GM23338 (cell line): ENCODE results near the gene EXOSC3. TPM values are rescaled to one million over a fixed set of nuclear protein-coding genes. Genes with fewer than 3 reads are reported as not detected.

Experiments
- ATAC-seq: fragments of 200-7000 bp; cut with Tn5 transposase; 3 replicates; pipeline ENCODE4 v1.9.1; 2020
- DNase-seq: peaks from one replicate; pipeline ENCODE4 v3.0.0-alpha.2; 2015; ENCODE audit warnings: low spot score
- H2AFZ ChIP-seq: fragments of 200-600 bp; sonication (generic); 2 replicates; pipeline ENCODE4 v1.8.0; 2016; ENCODE audit warnings: antibody characterized with exemption, mild to moderate bottlenecking, moderate library complexity
- H3F3A ChIP-seq: fragments of 200-600 bp; sonication (generic); replicated peaks from 2 replicates; pipeline ENCODE4 v1.8.0; 2017; ENCODE audit warnings: antibody characterized with exemption, mixed run types, low read depth
- H3K27ac ChIP-seq: fragments of 200-600 bp; sonication (generic); 2 replicates; pipeline ENCODE4 v1.6.1; 2016; ENCODE audit warnings: low read depth
- H3K27me3 ChIP-seq: fragments of 200-600 bp; sonication (generic); 2 replicates; pipeline ENCODE4 v1.8.0; 2016; ENCODE audit warnings: mild to moderate bottlenecking, mixed run types, moderate library complexity; ENCODE audit not compliant: insufficient read depth
- H3K36me3 ChIP-seq: fragments of 200-600 bp; sonication (generic); 2 replicates; pipeline ENCODE4 v1.8.0; 2016; ENCODE audit warnings: mild to moderate bottlenecking; ENCODE audit not compliant: insufficient read depth
- H3K4me1 ChIP-seq: fragments of 200-600 bp; sonication (generic); 2 replicates; pipeline ENCODE4 v1.8.0; 2016; ENCODE audit warnings: mild to moderate bottlenecking, moderate library complexity; ENCODE audit not compliant: insufficient read depth
- H3K4me2 ChIP-seq: fragments of 200-600 bp; sonication (generic); 2 replicates; pipeline ENCODE4 v1.7.1; 2017; ENCODE audit warnings: mixed run types
- H3K4me3 ChIP-seq: fragments of 200-600 bp; sonication (generic); 2 replicates; pipeline ENCODE4 v1.6.1; 2016; ENCODE audit warnings: mixed run types
- H3K79me2 ChIP-seq: fragments of 200-600 bp; sonication (generic); replicated peaks from 2 replicates; pipeline ENCODE4 v1.8.0; 2017; ENCODE audit warnings: mild to moderate bottlenecking; ENCODE audit not compliant: insufficient read depth
- H3K9me2 ChIP-seq: fragments of 200-600 bp; sonication (generic); 2 replicates; pipeline ENCODE4 v1.8.0; 2017; ENCODE audit not compliant: insufficient read depth
- H4K20me1 ChIP-seq: fragments of 200-600 bp; sonication (generic); replicated peaks from 2 replicates; pipeline ENCODE4 v1.8.0; 2017; ENCODE audit warnings: mild to moderate bottlenecking; ENCODE audit not compliant: insufficient read depth
- H3K27ac Mint-ChIP-seq: 2 replicates; pipeline ENCODE4 v1.8.0; 2020; ENCODE audit warnings: inconsistent platforms, mild to moderate bottlenecking, moderate library complexity, mixed read lengths
- H3K27me3 Mint-ChIP-seq: 3 replicates; pipeline ENCODE4 v1.8.0; 2022; ENCODE audit warnings: low read depth, mild to moderate bottlenecking, moderate library complexity, mixed read lengths, inconsistent platforms; ENCODE audit not compliant: insufficient read depth, poor library complexity
- H3K36me3 Mint-ChIP-seq: 3 replicates; pipeline ENCODE4 v1.8.0; 2021; ENCODE audit warnings: low read depth, mild to moderate bottlenecking, inconsistent platforms, moderate library complexity, mixed read lengths
- H3K4me1 Mint-ChIP-seq: 3 replicates; pipeline ENCODE4 v1.8.0; 2020; ENCODE audit warnings: mild to moderate bottlenecking, inconsistent platforms, mixed read lengths
- H3K4me3 Mint-ChIP-seq: 3 replicates; pipeline ENCODE4 v1.8.0; 2021; ENCODE audit warnings: moderate library complexity, mild to moderate bottlenecking, inconsistent platforms, mixed read lengths
- H3K9me3 Mint-ChIP-seq: 3 replicates; pipeline ENCODE4 v1.8.0; 2020; ENCODE audit warnings: moderate library complexity, mild to moderate bottlenecking, inconsistent platforms, mixed read lengths
- CREB1 ChIP-seq: fragments of 250-450 bp; sonication (Bioruptor Pico); IDR thresholded peaks from 2 replicates; pipeline ENCODE4 v1.5.0; 2020; ENCODE audit warnings: low read depth, mild to moderate bottlenecking, moderate library complexity
- ETS1 ChIP-seq: IDR thresholded peaks from 2 replicates; pipeline ENCODE4 v1.6.1; 2016; ENCODE audit warnings: antibody characterized with exemption
- EZH2phosphoT487 ChIP-seq: fragments of 200-600 bp; sonication (generic); IDR thresholded peaks from one replicate; pipeline ENCODE4 v1.8.1; 2018; ENCODE audit warnings: antibody characterized with exemption; ENCODE audit not compliant: unreplicated experiment
- POLR2AphosphoS5 ChIP-seq: IDR thresholded peaks from 2 replicates; pipeline ENCODE4 v1.6.1; 2016; ENCODE audit warnings: antibody characterized with exemption, low read depth
- REST ChIP-seq: IDR thresholded peaks from one replicate; pipeline ENCODE4 v1.6.1; 2018; ENCODE audit warnings: antibody characterized with exemption; ENCODE audit not compliant: unreplicated experiment
- ZNF114 ChIP-seq: fragments of 250-450 bp; sonication (Bioruptor Pico); IDR thresholded peaks from 2 replicates; pipeline ENCODE4 v1.5.0; 2020; ENCODE audit warnings: mild to moderate bottlenecking, moderate library complexity
- ZNF462 ChIP-seq: fragments of 250-450 bp; sonication (Bioruptor Pico); IDR thresholded peaks from 2 replicates; pipeline ENCODE4 v1.5.0; 2020; ENCODE audit warnings: mild to moderate bottlenecking, moderate library complexity
- polyA plus RNA-seq: library from polyadenylated mRNA; unstranded; fragments of >200 nt; fragmentation: Nextera tagmentation; extraction: Ambion mirVana; gene quantifications from 2 replicates; pipeline ENCODE4 v1.2.1, GENCODE V29; 2016
- total RNA-seq: library from RNA; depleted of rRNA; stranded (reverse); fragments of >200 nt; shearing (Covaris generic); gene quantifications from 2 replicates; pipeline ENCODE4 v1.2.3, GENCODE V29; 2014

Gene EXOSC3
- total and polyA plus RNA-seq, 2 experiments from 2014 or later = 62.3 to 149 TPM

GRCh38 chr9:37788332-37788731, 3.5 kb upstream of the EXOSC3 start:
- H3K4me3 ChIP-seq = no peak overlapping the region
- H3K9me2 ChIP-seq = no peaks in the 10 kb centered on the region
- H3F3A ChIP-seq = 0 out of 2 replicates have a peak, but pooled peaks cover 4% of the 10 kb centered on the region
- no peak for ATAC-seq
- DNase-seq = no peak
- H3K27me3 ChIP-seq = 0 out of 2 replicates have a peak, but pooled peaks cover 4% of the 10 kb centered on the region
- H3K4me2 ChIP-seq = no peak overlapping the region
- H3K27me3 Mint-ChIP-seq = peaks cover 5% of the 10 kb centered on the region
- peaks cover 10% of the 10 kb centered on the region for H4K20me1 ChIP-seq
- no peak for TF ChIP-seq ZNF114 (CRISPR knock-in tag)
- no peak for TF ChIP-seq POLR2AphosphoS5
- TF ChIP-seq REST = no peak
- no peak for TF ChIP-seq ZNF462 (CRISPR knock-in tag)
- no peak for TF ChIP-seq EZH2phosphoT487
- no peak for TF ChIP-seq CREB1 (CRISPR knock-in tag)
- no peak for TF ChIP-seq ETS1
- peaks cover 5% of the 10 kb centered on the region for H3K36me3 Mint-ChIP-seq
- H3K4me1 ChIP-seq = peaks cover 8% of the 10 kb centered on the region
- peaks cover 5% of the 10 kb centered on the region for H3K4me1 Mint-ChIP-seq
- H3K27ac Mint-ChIP-seq = no peak overlapping the region
- H3K27ac ChIP-seq = no peak overlapping the region
- H3K9me3 Mint-ChIP-seq = no peaks in the 10 kb centered on the region; the same call in 2 of the 3 replicates
- H2AFZ ChIP-seq = no peak overlapping the region
- H3K79me2 ChIP-seq = peaks cover 19% of the 10 kb centered on the region
- peaks cover 6% of the 10 kb centered on the region; the same call in 1 of the 2 replicates for H3K36me3 ChIP-seq
- H3K4me3 Mint-ChIP-seq = no peak overlapping the region
